ENCODE results near the gene OR6C70. TPM values are rescaled to one million over a fixed set of nuclear protein-coding genes. Genes with fewer than 3 reads are reported as not detected.
A peak's percentile ranks its signal among the peaks of the same experiment; 100 is the strongest.
"Not testable (repeated sequence)": the region's sequence is repeated elsewhere in the genome, so short reads cannot be mapped to it uniquely, and the experiment has no call there.

OR6C70 gene
- polyA plus RNA-seq (2012; ENCODE audit: low read depth, missing spikeins), result not detected

- FAIRE-seq, result no peak
Observed at GRCh38 chr12:55470088-55470829, at the start of gene OR6C70. TSS of gene OR6C70 (minus strand) at chr12:55470138. CDS start at chr12:55470138, 0 bp downstream.

GRCh38 chr12:55516391-55516790, 46.5 kb upstream of the OR6C70 start:
- no peak for TF ChIP-seq POLR2A (IDR thresholded peaks at IDR 0.05; ENCODE audit: low read depth, low read length)
- no peak for TF ChIP-seq POU2F2 (IDR thresholded peaks at IDR 0.05; ENCODE audit: low read depth, low read length)
- no peak for TF ChIP-seq POLR2AphosphoS5 (IDR thresholded peaks at IDR 0.05; ENCODE audit: low read depth, low read length)
- no peak for TF ChIP-seq PAX5 (IDR thresholded peaks at IDR 0.05; ENCODE audit: insufficient read depth, low read length, severe bottlenecking)
- no peak for TF ChIP-seq SPI1 (IDR thresholded peaks at IDR 0.05; ENCODE audit: low read depth, low read length)
- no peak for TF ChIP-seq TAF1 (IDR thresholded peaks at IDR 0.05; ENCODE audit: low read depth, low read length)
- DNase-seq (ENCODE audit: insufficient read length, low spot score), result no peak
- FAIRE-seq, result no peak

More at GRCh38 chr12:55470088-55470829, at the start of gene OR6C70:
- no peak for DNase-seq (ENCODE audit: insufficient read length, low spot score)
- TF ChIP-seq POU2F2 (IDR thresholded peaks at IDR 0.05; ENCODE audit: low read depth, low read length), result no peak
- TF ChIP-seq PAX5 (IDR thresholded peaks at IDR 0.05; ENCODE audit: insufficient read depth, low read length, severe bottlenecking), result no peak
- no peak for TF ChIP-seq TAF1 (IDR thresholded peaks at IDR 0.05; ENCODE audit: low read depth, low read length)
- TF ChIP-seq POLR2A (IDR thresholded peaks at IDR 0.05; ENCODE audit: low read depth, low read length), result no peak
- TF ChIP-seq SPI1 (IDR thresholded peaks at IDR 0.05; ENCODE audit: low read depth, low read length), result no peak

GRCh38 chr12:55515696-55516095, 45.8 kb upstream of the OR6C70 start:
- TF ChIP-seq PAX5 (IDR thresholded peaks at IDR 0.05; ENCODE audit: insufficient read depth, low read length, severe bottlenecking), result no peak
- no peak for TF ChIP-seq TAF1 (IDR thresholded peaks at IDR 0.05; ENCODE audit: low read depth, low read length)
- no peak for TF ChIP-seq POLR2A (IDR thresholded peaks at IDR 0.05; ENCODE audit: low read depth, low read length)
- TF ChIP-seq POLR2AphosphoS5 (IDR thresholded peaks at IDR 0.05; ENCODE audit: low read depth, low read length), result no peak
- TF ChIP-seq SPI1 (IDR thresholded peaks at IDR 0.05; ENCODE audit: low read depth, low read length), result no peak
- no peak for DNase-seq (ENCODE audit: insufficient read length, low spot score)
- no peak for FAIRE-seq

- DNase-seq (ENCODE audit: insufficient read length, low spot score) (no peak), FAIRE-seq (no peak)
- TF ChIP-seq POLR2AphosphoS5 (IDR thresholded peaks at IDR 0.05; ENCODE audit: low read depth, low read length) (no peak), POLR2A (IDR thresholded peaks at IDR 0.05; ENCODE audit: low read depth, low read length) (no peak), POU2F2 (IDR thresholded peaks at IDR 0.05; ENCODE audit: low read depth, low read length) (no peak), TAF1 (IDR thresholded peaks at IDR 0.05; ENCODE audit: low read depth, low read length) (no peak), SPI1 (IDR thresholded peaks at IDR 0.05; ENCODE audit: low read depth, low read length) (no peak), PAX5 (IDR thresholded peaks at IDR 0.05; ENCODE audit: insufficient read depth, low read length, severe bottlenecking) (no peak)
Observed at GRCh38 chr12:55501601-55502000, 31.7 kb upstream of the OR6C70 start.

- TF ChIP-seq POLR2A (IDR thresholded peaks at IDR 0.05; ENCODE audit: low read depth, low read length), result no peak
- TF ChIP-seq PAX5 (IDR thresholded peaks at IDR 0.05; ENCODE audit: insufficient read depth, low read length, severe bottlenecking), result no peak
- no peak for TF ChIP-seq POLR2AphosphoS5 (IDR thresholded peaks at IDR 0.05; ENCODE audit: low read depth, low read length)
- TF ChIP-seq POU2F2 (IDR thresholded peaks at IDR 0.05; ENCODE audit: low read depth, low read length), result no peak
- no peak for TF ChIP-seq SPI1 (IDR thresholded peaks at IDR 0.05; ENCODE audit: low read depth, low read length)
- no peak for TF ChIP-seq TAF1 (IDR thresholded peaks at IDR 0.05; ENCODE audit: low read depth, low read length)
- FAIRE-seq (no peak), DNase-seq (ENCODE audit: insufficient read length, low spot score) (no peak)
Observed at GRCh38 chr12:55499810-55500252, 29.9 kb upstream of the OR6C70 start.

GRCh38 chr12:55499231-55499630, 29.3 kb upstream of the OR6C70 start:
- DNase-seq (ENCODE audit: insufficient read length, low spot score) (no peak), FAIRE-seq (peak; percentile 47)
- no peak for TF ChIP-seq SPI1 (IDR thresholded peaks at IDR 0.05; ENCODE audit: low read depth, low read length)
- no peak for TF ChIP-seq TAF1 (IDR thresholded peaks at IDR 0.05; ENCODE audit: low read depth, low read length)
- no peak for TF ChIP-seq POLR2A (IDR thresholded peaks at IDR 0.05; ENCODE audit: low read depth, low read length)

- DNase-seq (ENCODE audit: insufficient read length, low spot score) (no peak), FAIRE-seq (peak; percentile 9)
- TF ChIP-seq POU2F2 (IDR thresholded peaks at IDR 0.05; ENCODE audit: low read depth, low read length), result no peak
- no peak for TF ChIP-seq SPI1 (IDR thresholded peaks at IDR 0.05; ENCODE audit: low read depth, low read length)
- TF ChIP-seq POLR2A (IDR thresholded peaks at IDR 0.05; ENCODE audit: low read depth, low read length), result no peak
- TF ChIP-seq TAF1 (IDR thresholded peaks at IDR 0.05; ENCODE audit: low read depth, low read length), result no peak
- no peak for TF ChIP-seq POLR2AphosphoS5 (IDR thresholded peaks at IDR 0.05; ENCODE audit: low read depth, low read length)
- no peak for TF ChIP-seq PAX5 (IDR thresholded peaks at IDR 0.05; ENCODE audit: insufficient read depth, low read length, severe bottlenecking)
Observed at GRCh38 chr12:55495490-55495889, 25.6 kb upstream of the OR6C70 start.

- TF ChIP-seq PAX5 (IDR thresholded peaks at IDR 0.05; ENCODE audit: insufficient read depth, low read length, severe bottlenecking) (no peak), SPI1 (IDR thresholded peaks at IDR 0.05; ENCODE audit: low read depth, low read length) (no peak), POLR2A (IDR thresholded peaks at IDR 0.05; ENCODE audit: low read depth, low read length) (no peak), POLR2AphosphoS5 (IDR thresholded peaks at IDR 0.05; ENCODE audit: low read depth, low read length) (no peak), TAF1 (IDR thresholded peaks at IDR 0.05; ENCODE audit: low read depth, low read length) (no peak), POU2F2 (IDR thresholded peaks at IDR 0.05; ENCODE audit: low read depth, low read length) (no peak)
- no peak for FAIRE-seq
- no peak for DNase-seq (ENCODE audit: insufficient read length, low spot score)
Observed at GRCh38 chr12:55492078-55492477, 22.1 kb upstream of the OR6C70 start, which contains the start of gene OR6C68. TSS of gene OR6C68 (plus strand) at chr12:55492378. CDS start at chr12:55492378, 0 bp downstream.

- not testable (repeated sequence) for FAIRE-seq; DNase-seq (ENCODE audit: insufficient read length, low spot score)
Observed at GRCh38 chr12:55484284-55484683, 14.3 kb upstream of the OR6C70 start.

GRCh38 chr12:55479136-55479535, 9.2 kb upstream of the OR6C70 start:
- FAIRE-seq; DNase-seq (ENCODE audit: insufficient read length, low spot score): not testable (repeated sequence)
